Heart right ventricle (tissue), 16 donors: ENCODE results near the gene KIF26A. TPM values are rescaled to one million over a fixed set of nuclear protein-coding genes. Genes with fewer than 3 reads are reported as not detected.

Experiments used
- ATAC-seq, 8 donors: fragments of 200-7000 bp; cut with Tn5 transposase; one replicate each; pipeline ENCODE4 v1.9.1; 2020; ENCODE audit warnings: mild to moderate bottlenecking in 8 of 8, moderate library complexity in 8 of 8, moderate number of reproducible peaks in 1 of 8
- DNase-seq, 2 donors: peaks; one replicate each; pipeline ENCODE4 v3.0.0-alpha.2; 2020
- H3K27ac ChIP-seq, 10 donors: fragments of 200-600 bp; sonication (generic) in 2 of 10; one replicate each; pipeline versions ENCODE4 v1.5.0 to v1.8.0; 2020 to 2022; ENCODE audit warnings: mild to moderate bottlenecking in 3 of 10
- H3K27me3 ChIP-seq, 7 donors: fragments of 200-600 bp; one replicate each; pipeline ENCODE4 v1.8.0; 2021 to 2022; ENCODE audit warnings: mild to moderate bottlenecking in 2 of 7
- H3K36me3 ChIP-seq, 9 donors: fragments of 200-600 bp; sonication (generic) in 1 of 9; one replicate each; pipeline versions ENCODE4 v1.5.0 to v1.8.0; 2020 to 2022; ENCODE audit warnings: mild to moderate bottlenecking in 2 of 9
- H3K4me1 ChIP-seq, 9 donors: fragments of 200-600 bp; sonication (generic) in 1 of 9; one replicate each; pipeline versions ENCODE4 v1.5.0 to v1.8.0; 2020 to 2022; ENCODE audit warnings: mild to moderate bottlenecking in 4 of 9
- H3K4me3 ChIP-seq, 10 donors: fragments of 200-600 bp; sonication (generic) in 2 of 10; one replicate each; pipeline versions ENCODE4 v1.5.0 to v1.8.0; 2020 to 2022; ENCODE audit warnings: mild to moderate bottlenecking in 7 of 10, moderate library complexity in 2 of 10
- H3K9me3 ChIP-seq, 11 donors: fragments of 200-600 bp in 10 of 11; sonication (generic) in 2 of 11; one replicate each; pipeline versions ENCODE4 v1.5.0 to v1.8.0; 2013 to 2022; ENCODE audit warnings: mild to moderate bottlenecking in 2 of 11, control low read depth in 1 of 11, moderate library complexity in 1 of 11
- CTCF ChIP-seq, 9 donors: fragments of 200-600 bp; sonication (generic) in 2 of 9; IDR thresholded peaks; one replicate each; pipeline versions ENCODE4 v1.5.0 to v1.8.0; 2021 to 2022; ENCODE audit warnings: antibody characterized with exemption in 9 of 9, mild to moderate bottlenecking in 5 of 9, moderate library complexity in 1 of 9
- WGBS, 2 donors: extraction: QIAGEN DNeasy Blood & Tissue Kit; methylation state at CpG; one replicate each; pipeline ENCODE4 v1.1.7; 2013; ENCODE audit warnings: inconsistent platforms in 1 of 2; 5-methylcytosine and 5-hydroxymethylcytosine counted together
- intact Hi-C, 10 donors: fragments of 100-400 bp; cut with DNase I; formaldehyde crosslinking; loops; one replicate each; pipeline versions ENCODE4 v1.11.1 to v1.14.2; 2022
- polyA plus RNA-seq, 2 donors: library from polyadenylated mRNA; stranded (reverse); fragments of 200-250 nt; gene quantifications; one replicate each; pipeline ENCODE4 v1.2.3, GENCODE V29; 2013
- total RNA-seq, 10 donors: library from RNA; stranded (reverse); fragmentation: NEBNext Ultra II Directional in 3 of 10; extraction: Animal tissue kit (Norgen Biotek cat#: 25700) in 3 of 10; gene quantifications; one replicate each; pipeline versions ENCODE4 v1.2.1 to v1.2.4, GENCODE V29; 2021 to 2023
- donor health status: Arrhythmogenic right ventricular cardiomyopathy.
- donor health status: ischemic (EF 13 %, LVEDD 7.1; RV severe dilation, severe dysfunction).
- donor health status: healthy with polysubstance abuse.
- donor health status: DM: no; HTN: yes; CAD: no.
- donor health status: DM: no; HTN: no; CAD: no.
- donor health status: ischemic (EF 25% LVEDD 6.9; RV normal size, moderate dysfunction).
- donor health status: ischemic (EF 25% LVEDD 5.7; RV mildly dilated, moderate dysfunction).
- donor health status: healthy.
- donor health status: DM: yes; HTN: yes; CAD: no.
- donor health status: Ischemic cardiomyopathy.
- donor health status: ischemic (EF 35%, LVEDD 5.7; RV mildly dilated, moderate dysfunction).
- donor health status: nonischemic (EF 11% LVEDD 7.7; RV severe dilation, severe dysfunction).
- donor health status: DM: yes; HTN: yes; CAD: no.
- donor health status: PGD.
- donor health status: ischemic (EF 29% LVEDD 5.4; RV normal size, mild dysfunction).
- donor health status: nonischemic (EF 23%, LVEDD 6.1; RV moderate dilation, normal function).

The KIF26A gene
- total and polyA plus RNA-seq, 12 donors, result 4.1 to 12.2 (median 6.6) TPM

GRCh38 chr14:104138718-104139459, 502 bp downstream of the KIF26A start:
- intact Hi-C loops, result loop anchor here in 8 of 10 donors (2.0 to 10.0 kb wide), 11 partner anchors 48 to 503 kb away; no protein-coding TSS in a partner anchor
- DNase-seq, result peak in 1 of 2 donors; percentile 30
- 2% methylated on average over 64 to 73 of the region's 73 CpGs for WGBS, 2 donors
- H3K27me3 ChIP-seq, result peaks cover 11 to 70% (median 45%) of the 10 kb centered on the region in 7 donors
- no peak for ATAC-seq
- H3K4me1 ChIP-seq, result peaks cover 15 to 63% (median 44%) of the 10 kb centered on the region in 9 donors
- H3K9me3 ChIP-seq, result no peaks in the 10 kb centered on the region
- peak overlapping the region; percentile 27 to 72 (median 64) for H3K4me3 ChIP-seq
- H3K27ac ChIP-seq, result peak overlapping the region; percentile 36 to 90 (median 84)
- no peak for TF ChIP-seq CTCF (IDR thresholded peaks at IDR 0.05)
- H3K36me3 ChIP-seq, result no peaks in the 10 kb centered on the region

GRCh38 chr14:104139460-104140212, 1.2 kb downstream of the KIF26A start:
- peak; percentile 21 to 62 for DNase-seq
- no peaks in the 10 kb centered on the region for H3K9me3 ChIP-seq
- TF ChIP-seq CTCF (IDR thresholded peaks at IDR 0.05), result no peak
- WGBS, 2 donors, result 36 to 42% methylated on average over 14 of the region's 14 CpGs
- intact Hi-C loops, result loop anchor here in 8 of 10 donors (2.0 to 10.0 kb wide), 12 partner anchors 47 to 503 kb away; no protein-coding TSS in a partner anchor
- H3K27ac ChIP-seq, result peak overlapping the region; percentile 36 to 90 (median 84)
- peak in 5 of 8 donors; percentile 2 to 34 (median 26) for ATAC-seq
- H3K4me1 ChIP-seq, result peaks cover 15 to 68% (median 44%) of the 10 kb centered on the region in 9 donors
- H3K36me3 ChIP-seq, result no peaks in the 10 kb centered on the region
- peak overlapping the region; percentile 27 to 72 (median 64) for H3K4me3 ChIP-seq
- peaks cover 11 to 63% (median 38%) of the 10 kb centered on the region in 7 donors for H3K27me3 ChIP-seq

GRCh38 chr14:104140213-104140462, 1.8 kb downstream of the KIF26A start:
- no peak for TF ChIP-seq CTCF (IDR thresholded peaks at IDR 0.05)
- H3K4me3 ChIP-seq, result peak overlapping the region in 9 of 10 donors; percentile 56 to 72 (median 64)
- intact Hi-C loops, result loop anchor here in 2 of 10 donors (5.0 kb wide), 1 partner anchor 47 kb away; no protein-coding TSS in a partner anchor
- WGBS, 2 donors, result 58 to 62% methylated on average over 6 of the region's 6 CpGs
- ATAC-seq (peak in 6 of 8 donors; percentile 4 to 37 (median 24)), DNase-seq (peak in 1 of 2 donors; percentile 22)
- H3K27ac ChIP-seq, result peak overlapping the region in 8 of 10 donors; percentile 7 to 90 (median 88)
- H3K4me1 ChIP-seq, result peaks cover 15 to 66% (median 41%) of the 10 kb centered on the region in 9 donors
- H3K36me3 ChIP-seq, result no peaks in the 10 kb centered on the region
- peaks cover 11 to 58% (median 33%) of the 10 kb centered on the region in 7 donors for H3K27me3 ChIP-seq
- H3K9me3 ChIP-seq, result no peaks in the 10 kb centered on the region
